GM12878 (cell line): ENCODE measurements around the gene GALNT9.

ENCODE experiments used
- BACH1 ChIP-seq: fragments of 450-650 bp; IDR thresholded peaks from 2 replicates; pipeline ENCODE4 v1.6.1; 2017; ENCODE audit warnings: mild to moderate bottlenecking, borderline replicate concordance
- CEBPB ChIP-seq, 2 experiments: fragments of 150-350 bp in 1 of 2; IDR thresholded peaks; 2 replicates each; pipeline ENCODE4 v1.6.1; 2012 to 2014; ENCODE audit warnings: low read depth in 2 of 2, low read length in 2 of 2, borderline replicate concordance in 1 of 2, inconsistent platforms in 1 of 2
- FOXK2 ChIP-seq: fragments of 450-650 bp; IDR thresholded peaks from 2 replicates; pipeline ENCODE4 v1.6.1; 2017; ENCODE audit warnings: mild to moderate bottlenecking, moderate library complexity
- KLF5 ChIP-seq: fragments of 450-650 bp; IDR thresholded peaks from 2 replicates; pipeline ENCODE4 v1.6.1; 2014; ENCODE audit warnings: mild to moderate bottlenecking; ENCODE audit not compliant: partially characterized antibody
- MTA2 ChIP-seq: fragments of 450-650 bp; IDR thresholded peaks from 2 replicates; pipeline ENCODE4 v1.6.1; 2016; ENCODE audit warnings: low read depth, mild to moderate bottlenecking, moderate library complexity
- PAX8 ChIP-seq: fragments of 450-650 bp; IDR thresholded peaks from 2 replicates; pipeline ENCODE4 v1.6.1; 2017; ENCODE audit warnings: mild to moderate bottlenecking, moderate library complexity
- POLR2A ChIP-seq: IDR thresholded peaks from 2 replicates; pipeline ENCODE4 v1.6.1; 2011; ENCODE audit warnings: low read depth, mild to moderate bottlenecking, low read length
- TCF7 ChIP-seq: IDR thresholded peaks from 2 replicates; pipeline ENCODE4 v1.6.1; 2014; ENCODE audit warnings: antibody characterized with exemption, borderline replicate concordance
- YBX1 ChIP-seq: fragments of 450-650 bp; IDR thresholded peaks from 2 replicates; pipeline ENCODE4 v1.6.1; 2016; ENCODE audit warnings: antibody characterized with exemption
- ZBTB11 ChIP-seq: fragments of 450-650 bp; formaldehyde crosslinking; IDR thresholded peaks from 2 replicates; pipeline ENCODE4 v1.5.0; 2022; ENCODE audit warnings: mild to moderate bottlenecking, missing genetic modification characterization
- ZNF274 ChIP-seq: IDR thresholded peaks from one replicate; pipeline ENCODE4 v1.8.0; 2011; ENCODE audit not compliant: insufficient read length, insufficient read depth
- ZZZ3 ChIP-seq: IDR thresholded peaks from 2 replicates; pipeline ENCODE4 v1.6.1; 2011; ENCODE audit warnings: low read depth; ENCODE audit not compliant: control insufficient read depth, insufficient read length
- TF ChIP-seq, protein P1 (sequence below): fragments of 150-350 bp; IDR thresholded peaks from 2 replicates; pipeline ENCODE4 v1.6.1; 2016; ENCODE audit warnings: low read depth, low read length
- TF ChIP-seq, protein P2 (sequence below), 3 experiments: IDR thresholded peaks in 2 of 3; conservative IDR thresholded peaks in 1 of 3; 2 replicates each; pipeline ENCODE4 v1.5.1; 2011; ENCODE audit warnings: low read depth in 3 of 3, low read length in 3 of 3, mild to moderate bottlenecking in 3 of 3, control low read depth in 2 of 3, moderate library complexity in 2 of 3, inconsistent platforms in 1 of 3, mixed read lengths in 1 of 3; ENCODE audit not compliant: control insufficient read depth in 2 of 3, insufficient read depth in 1 of 3; ENCODE audit errors: extremely low read depth in 1 of 3

DNA sequence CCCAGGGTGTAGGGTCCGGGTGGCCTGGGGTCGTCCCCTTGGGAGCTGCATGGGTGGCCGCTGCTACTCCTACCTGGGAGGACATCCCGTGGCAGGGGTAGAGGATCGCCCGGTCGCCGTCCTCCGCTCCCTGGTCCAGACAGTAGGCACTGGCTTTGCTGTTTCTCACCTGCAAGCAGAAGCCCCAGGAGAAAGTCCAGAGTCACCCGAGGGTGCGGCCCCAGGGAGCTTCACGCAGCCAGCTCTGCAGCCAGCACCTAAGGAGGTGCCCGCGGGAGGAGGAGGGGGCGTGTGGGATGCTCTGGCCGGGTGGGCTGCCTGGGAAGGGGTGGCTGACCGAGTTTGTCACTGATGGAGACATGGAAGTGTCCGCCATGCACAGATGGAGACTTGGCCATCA, 130.3 kb downstream of the GALNT9 start:
- TF ChIP-seq ZZZ3 (no peak), FOXK2 (no peak), TCF7 (no peak), CEBPB (IDR thresholded peaks at IDR 0.05; ENCODE audit: borderline replicate concordance in 1 of 2, low read depth in 2 of 2, low read length in 2 of 2) (no peak), ZBTB11 (CRISPR knock-in tag) (no peak), MTA2 (no peak), BACH1 (no peak), ZNF274 (no peak), POLR2A (no peak), KLF5 (no peak), YBX1 (no peak), PAX8 (no peak)
- TF ChIP-seq, protein P1, sequence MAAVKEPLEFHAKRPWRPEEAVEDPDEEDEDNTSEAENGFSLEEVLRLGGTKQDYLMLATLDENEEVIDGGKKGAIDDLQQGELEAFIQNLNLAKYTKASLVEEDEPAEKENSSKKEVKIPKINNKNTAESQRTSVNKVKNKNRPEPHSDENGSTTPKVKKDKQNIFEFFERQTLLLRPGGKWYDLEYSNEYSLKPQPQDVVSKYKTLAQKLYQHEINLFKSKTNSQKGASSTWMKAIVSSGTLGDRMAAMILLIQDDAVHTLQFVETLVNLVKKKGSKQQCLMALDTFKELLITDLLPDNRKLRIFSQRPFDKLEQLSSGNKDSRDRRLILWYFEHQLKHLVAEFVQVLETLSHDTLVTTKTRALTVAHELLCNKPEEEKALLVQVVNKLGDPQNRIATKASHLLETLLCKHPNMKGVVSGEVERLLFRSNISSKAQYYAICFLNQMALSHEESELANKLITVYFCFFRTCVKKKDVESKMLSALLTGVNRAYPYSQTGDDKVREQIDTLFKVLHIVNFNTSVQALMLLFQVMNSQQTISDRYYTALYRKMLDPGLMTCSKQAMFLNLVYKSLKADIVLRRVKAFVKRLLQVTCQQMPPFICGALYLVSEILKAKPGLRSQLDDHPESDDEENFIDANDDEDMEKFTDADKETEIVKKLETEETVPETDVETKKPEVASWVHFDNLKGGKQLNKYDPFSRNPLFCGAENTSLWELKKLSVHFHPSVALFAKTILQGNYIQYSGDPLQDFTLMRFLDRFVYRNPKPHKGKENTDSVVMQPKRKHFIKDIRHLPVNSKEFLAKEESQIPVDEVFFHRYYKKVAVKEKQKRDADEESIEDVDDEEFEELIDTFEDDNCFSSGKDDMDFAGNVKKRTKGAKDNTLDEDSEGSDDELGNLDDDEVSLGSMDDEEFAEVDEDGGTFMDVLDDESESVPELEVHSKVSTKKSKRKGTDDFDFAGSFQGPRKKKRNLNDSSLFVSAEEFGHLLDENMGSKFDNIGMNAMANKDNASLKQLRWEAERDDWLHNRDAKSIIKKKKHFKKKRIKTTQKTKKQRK: no peak
- TF ChIP-seq, protein P2, sequence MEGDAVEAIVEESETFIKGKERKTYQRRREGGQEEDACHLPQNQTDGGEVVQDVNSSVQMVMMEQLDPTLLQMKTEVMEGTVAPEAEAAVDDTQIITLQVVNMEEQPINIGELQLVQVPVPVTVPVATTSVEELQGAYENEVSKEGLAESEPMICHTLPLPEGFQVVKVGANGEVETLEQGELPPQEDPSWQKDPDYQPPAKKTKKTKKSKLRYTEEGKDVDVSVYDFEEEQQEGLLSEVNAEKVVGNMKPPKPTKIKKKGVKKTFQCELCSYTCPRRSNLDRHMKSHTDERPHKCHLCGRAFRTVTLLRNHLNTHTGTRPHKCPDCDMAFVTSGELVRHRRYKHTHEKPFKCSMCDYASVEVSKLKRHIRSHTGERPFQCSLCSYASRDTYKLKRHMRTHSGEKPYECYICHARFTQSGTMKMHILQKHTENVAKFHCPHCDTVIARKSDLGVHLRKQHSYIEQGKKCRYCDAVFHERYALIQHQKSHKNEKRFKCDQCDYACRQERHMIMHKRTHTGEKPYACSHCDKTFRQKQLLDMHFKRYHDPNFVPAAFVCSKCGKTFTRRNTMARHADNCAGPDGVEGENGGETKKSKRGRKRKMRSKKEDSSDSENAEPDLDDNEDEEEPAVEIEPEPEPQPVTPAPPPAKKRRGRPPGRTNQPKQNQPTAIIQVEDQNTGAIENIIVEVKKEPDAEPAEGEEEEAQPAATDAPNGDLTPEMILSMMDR (IDR thresholded peaks at IDR 0.05 in 2 of 3, conservative IDR thresholded peaks at IDR 0.05 in 1 of 3; ENCODE audit: control insufficient read depth in 2 of 3, extremely low read depth in 1 of 3, insufficient read depth in 1 of 3, low read depth in 3 of 3, low read length in 3 of 3): no peak
